Measurements from ENCODE around the gene SEZ6L.

Gene SEZ6L

DNA sequence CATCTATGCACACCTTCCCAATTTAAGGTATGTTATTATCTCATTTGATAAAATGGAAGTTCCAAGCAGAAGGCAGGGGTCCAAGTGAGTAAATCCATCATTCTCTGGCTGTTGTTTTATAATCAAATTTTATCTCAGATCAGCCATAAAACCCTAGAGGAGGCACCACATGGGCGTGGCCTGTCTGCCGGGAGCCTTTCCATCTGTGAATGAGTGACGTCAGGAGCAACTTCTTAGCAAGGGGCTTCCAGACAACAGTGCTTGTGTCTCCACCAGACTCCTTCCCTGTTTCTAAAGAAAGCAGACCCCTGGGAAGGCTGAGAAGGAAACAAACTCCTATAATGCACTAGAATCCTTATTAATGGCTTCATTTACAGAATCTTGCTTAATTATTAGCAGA is 13.5 kb downstream of the SEZ6L start:
- no peak for DNase-seq (ENCODE audit: low read depth)

DNA sequence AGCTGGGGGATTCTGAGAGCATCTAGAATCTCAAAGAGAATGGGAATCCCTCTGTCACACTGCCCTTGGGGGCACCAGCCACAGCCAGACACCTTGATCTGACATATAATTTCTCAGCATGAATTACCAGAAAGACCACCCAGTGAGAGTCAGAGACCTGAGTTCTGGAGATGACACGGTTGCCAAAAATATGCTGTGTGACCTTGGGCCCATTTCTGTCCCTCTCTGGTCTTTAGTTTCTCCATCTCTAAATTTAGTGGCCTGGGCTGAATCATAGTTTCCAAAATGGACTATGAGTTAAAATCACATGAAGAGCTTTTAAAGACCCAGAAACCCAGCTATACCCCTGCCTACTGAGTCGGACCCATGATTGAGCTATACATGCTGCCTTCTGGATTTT is 15.9 kb downstream of the SEZ6L start:
- no peak for DNase-seq (ENCODE audit: low read depth)

DNA sequence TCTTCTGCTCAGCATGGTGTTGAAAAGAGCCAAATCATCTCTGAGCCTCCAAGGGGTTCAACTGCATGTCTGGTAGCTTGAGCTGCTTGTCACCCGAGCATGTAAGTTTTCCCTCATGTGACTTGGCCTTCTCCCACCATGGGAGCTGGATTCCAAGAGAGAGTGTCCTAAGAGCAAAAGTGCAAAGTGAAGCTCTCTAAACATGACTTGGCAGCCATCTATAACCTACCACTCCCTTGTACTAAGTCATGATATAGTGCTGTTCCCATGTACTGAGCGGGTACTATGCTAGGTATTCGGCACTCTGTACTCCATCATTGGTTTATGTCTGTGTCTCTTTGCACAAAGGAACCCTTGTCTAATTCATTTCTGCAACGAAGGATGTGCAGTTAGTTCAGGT is 19.1 kb downstream of the SEZ6L start:
- DNase-seq (ENCODE audit: low read depth), result no peak

DNA sequence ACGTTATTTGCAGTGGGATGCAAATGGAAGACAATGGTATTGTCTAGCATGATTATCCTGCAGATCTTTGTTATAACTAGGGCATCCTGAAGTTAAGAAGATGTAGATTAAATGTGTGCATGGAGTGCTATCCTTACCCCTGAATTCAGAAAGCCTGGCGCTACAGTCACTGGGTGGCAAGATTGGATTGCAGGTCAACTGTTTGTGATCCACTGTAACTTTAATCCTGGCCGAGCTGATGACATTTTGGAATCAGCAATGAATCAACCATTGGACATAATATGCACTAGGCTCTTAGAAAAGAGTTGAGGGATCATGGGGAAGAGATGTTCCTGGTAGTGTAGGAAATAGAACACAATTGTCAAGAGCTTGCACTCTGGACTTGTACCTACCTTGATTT is 25.1 kb downstream of the SEZ6L start:
- DNase-seq (ENCODE audit: low read depth), result no peak

DNA sequence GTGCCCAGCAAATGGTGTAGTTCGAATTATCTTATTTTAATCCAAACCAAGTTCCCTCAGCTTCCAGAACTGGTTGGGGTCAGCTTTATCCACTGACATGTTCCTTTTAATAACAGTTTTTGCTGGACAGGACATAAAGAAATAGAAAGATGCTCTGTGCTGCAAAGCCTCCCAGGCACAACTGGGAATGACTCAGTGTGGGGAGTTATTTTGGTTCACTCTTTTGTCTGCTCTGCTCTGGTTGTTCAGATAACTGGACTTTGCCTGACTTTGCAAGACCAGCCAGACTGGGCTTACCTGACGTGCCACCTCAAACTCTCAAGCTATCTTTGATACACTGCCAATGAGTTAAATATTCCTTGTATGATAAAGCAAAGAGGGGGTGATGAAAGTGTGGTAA is 25.6 kb downstream of the SEZ6L start:
- no peak for DNase-seq (ENCODE audit: low read depth)

DNA sequence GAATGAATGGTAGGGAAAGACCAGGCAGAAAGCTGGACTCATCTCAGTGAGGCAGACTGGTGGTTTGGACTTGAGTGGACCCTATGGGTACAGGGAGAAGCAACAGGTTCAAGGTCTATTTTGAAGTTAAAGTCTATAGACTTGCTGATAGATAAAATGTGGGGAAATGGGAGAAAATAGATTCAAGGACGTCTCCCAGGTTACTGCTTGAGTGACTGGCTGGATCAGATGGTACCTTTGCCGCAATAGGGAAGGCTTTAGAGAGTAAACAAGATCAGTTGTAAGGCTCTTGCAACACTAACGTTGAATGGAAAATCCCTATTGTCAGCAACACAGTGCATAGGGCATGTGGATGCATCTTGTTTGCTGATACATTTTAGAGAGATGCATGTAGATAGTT is 27.4 kb downstream of the SEZ6L start:
- no peak for DNase-seq (ENCODE audit: low read depth)

DNA sequence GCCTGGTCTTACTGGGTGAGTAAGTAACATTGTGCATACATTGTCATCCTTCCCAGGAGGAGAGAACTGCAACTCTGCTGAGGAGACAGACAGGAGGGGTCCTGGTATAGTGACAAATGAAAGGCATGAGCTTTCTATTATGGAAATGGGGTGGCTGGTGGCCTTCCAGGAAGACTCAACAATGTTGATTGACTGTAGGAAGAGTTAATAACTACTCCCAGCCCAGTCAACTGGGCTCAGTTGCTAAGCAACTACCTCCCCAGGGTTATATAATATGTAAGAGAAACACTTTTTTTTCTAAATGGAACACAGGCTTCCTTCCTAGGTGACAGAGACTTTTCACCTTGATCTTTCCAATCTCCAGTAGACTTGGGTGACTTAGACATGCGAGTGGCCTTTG is 28.2 kb downstream of the SEZ6L start:
- DNase-seq (ENCODE audit: low read depth), result no peak

DNA sequence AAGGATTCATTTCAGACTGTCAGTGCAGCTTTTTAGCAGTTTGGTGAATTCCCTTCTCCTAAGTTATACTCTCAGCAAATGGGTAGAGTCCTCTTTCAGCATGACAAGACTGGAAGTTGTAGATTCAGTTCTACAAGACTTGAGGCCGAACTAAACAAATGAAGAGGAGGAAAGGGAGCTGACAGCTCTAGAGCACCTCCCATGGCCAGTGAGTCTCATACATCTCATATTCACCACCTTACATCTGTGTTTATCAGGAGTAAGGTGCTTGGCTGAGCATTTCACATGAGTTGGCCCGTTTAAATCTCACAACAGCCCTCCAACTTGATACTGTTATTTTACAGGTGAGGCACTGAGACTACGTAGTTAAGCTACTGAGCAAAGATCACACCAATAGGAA is 30.4 kb downstream of the SEZ6L start:
- DNase-seq (ENCODE audit: low read depth), result no peak

DNA sequence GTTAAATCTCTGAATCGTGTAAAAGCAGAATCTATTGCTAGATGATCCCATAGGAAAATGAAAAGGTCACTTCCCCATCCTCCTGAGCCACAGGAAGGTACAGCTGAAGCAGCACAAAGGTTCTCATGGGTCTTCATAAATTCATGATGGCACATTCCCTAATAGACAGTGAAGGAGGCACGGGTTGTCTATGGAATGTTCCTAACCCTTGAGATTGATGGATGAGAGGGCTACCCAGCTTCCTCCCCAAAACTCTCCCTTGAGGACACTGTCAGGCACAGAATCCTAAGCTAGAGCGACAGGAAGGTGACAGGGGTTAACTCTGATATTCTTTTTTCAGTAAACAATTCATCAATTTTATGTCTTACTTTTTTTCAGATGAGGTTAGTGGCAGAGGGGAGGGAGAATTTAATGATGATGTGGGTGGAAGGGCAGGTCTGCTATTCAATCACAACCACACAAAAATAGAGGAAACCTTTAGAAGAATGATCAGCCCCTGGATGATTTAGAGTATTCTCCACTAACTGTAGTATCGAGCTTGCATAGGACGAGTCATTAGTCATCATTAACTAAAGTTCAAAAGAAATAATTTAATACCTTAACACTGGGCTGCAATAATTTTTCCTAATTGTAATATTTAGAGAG is 33.1 kb downstream of the SEZ6L start:
- DNase-seq (ENCODE audit: low read depth), result no peak

DNA sequence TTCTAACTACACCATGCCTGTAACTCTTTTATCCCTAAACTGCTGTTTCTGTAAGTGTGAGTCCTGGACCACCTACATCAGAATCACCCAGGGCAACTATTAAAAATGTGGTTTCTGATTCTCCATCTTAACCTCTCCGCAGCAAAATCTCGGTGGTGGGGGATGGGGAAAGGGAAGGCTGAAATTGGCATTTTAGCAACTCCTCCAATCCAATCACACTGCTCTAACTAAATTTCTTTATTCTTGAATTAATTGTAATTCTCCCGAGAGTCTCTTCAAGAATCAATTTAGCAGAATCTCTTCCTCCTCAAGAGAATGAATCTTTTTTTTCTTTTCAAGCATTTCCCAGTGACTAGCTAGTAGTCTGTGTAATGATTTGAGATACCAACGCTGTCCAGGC is 36.2 kb downstream of the SEZ6L start:
- no peak for DNase-seq (ENCODE audit: low read depth)

DNA sequence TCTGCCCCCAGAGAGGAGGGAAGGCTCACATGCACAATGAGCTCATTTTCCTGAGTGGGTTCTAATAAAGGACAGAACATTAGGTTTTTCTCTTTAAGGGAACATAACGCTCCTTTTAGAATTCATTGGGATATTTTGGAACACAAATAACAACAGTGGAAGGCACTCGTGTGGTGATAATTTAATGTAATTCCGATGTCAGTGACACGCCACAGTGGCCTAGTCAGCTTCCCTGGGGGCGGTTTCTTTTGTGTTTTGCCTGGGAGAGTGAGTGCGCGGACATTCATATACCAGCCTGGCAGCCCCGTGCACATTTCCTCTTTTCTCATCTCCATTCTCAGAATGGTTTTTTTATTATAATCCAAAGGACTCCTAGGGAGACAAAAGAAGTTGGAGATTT is 41.1 kb downstream of the SEZ6L start:
- DNase-seq (ENCODE audit: low read depth), result no peak

DNA sequence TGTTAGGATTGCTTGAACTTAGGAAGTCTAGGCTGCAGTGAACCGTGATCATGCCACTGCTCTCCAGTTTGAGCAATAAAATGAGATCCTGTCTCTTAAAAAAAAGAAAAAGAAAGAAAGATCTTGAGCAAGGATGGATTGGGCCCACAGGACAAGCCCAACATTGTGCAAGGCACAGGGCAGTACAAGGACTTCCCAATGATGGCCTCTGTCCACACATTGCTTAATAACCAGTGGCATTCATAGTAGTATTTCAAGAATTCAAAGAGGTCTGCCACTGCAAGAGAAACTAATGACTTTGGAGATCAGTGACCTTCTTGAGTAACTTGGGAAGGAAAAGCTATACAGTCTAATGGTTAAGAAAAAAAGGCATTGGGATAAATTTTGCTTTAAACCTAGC is 44.6 kb downstream of the SEZ6L start:
- DNase-seq (ENCODE audit: low read depth), result no peak

DNA sequence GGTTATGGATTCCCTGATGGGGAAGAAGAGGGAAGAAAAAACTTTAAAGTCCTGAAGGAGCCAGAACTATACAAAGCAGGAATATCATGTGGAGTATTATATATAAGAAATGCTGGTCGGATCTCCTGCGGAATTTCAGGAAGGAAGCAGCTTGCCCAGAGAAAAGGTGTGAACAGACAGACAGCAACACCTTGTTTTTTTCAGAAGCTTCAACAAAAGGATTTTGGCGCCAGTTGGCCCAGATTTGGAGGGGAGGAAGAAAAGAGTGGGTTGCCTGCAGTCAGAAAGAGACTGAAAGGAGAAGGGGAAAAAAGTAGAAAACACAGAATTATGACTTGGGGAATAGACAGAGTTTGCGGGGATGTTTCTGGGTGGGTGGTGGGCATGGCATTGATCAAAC is 45.2 kb downstream of the SEZ6L start:
- DNase-seq (ENCODE audit: low read depth), result no peak

DNA sequence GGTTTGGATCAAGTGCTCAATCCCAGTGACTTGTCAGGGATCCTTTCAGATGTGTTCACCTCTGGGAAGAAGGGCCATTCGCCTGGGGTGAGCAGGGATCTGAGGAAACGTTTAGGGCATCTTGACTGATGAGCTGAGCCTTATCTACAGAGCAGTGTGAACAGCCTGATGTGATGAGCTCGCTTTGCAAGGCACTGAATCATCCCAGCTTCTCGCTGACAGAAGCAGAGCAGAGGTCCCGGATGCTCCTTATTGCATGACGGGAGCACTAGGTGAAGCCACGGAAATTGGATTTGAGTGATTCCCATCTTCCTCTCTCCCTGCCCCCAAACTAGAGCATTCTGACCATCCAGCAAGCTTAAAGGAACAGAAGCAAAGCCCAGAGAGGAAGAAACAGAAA is 46.5 kb downstream of the SEZ6L start:
- DNase-seq (ENCODE audit: low read depth), result no peak

DNA sequence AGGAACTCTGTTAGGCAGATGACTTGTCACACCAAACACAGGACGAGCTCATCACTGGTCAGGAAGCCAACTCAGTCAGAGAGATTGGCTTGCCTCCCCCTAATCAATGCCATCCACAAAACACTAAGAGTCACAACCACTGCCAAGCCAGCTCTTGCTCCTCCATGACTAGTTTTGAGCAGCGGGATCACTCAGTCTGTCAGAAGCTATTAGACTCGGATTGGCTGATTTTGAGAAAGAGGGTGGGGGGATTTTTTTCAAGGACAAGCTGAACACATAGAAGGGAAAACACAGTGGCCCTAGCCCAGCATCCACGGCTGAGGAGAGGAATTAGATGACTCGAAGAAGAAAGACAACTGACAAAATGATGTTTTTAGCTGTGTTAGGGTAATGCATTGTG is 55.9 kb downstream of the SEZ6L start:
- no peak for DNase-seq (ENCODE audit: low read depth)

DNA sequence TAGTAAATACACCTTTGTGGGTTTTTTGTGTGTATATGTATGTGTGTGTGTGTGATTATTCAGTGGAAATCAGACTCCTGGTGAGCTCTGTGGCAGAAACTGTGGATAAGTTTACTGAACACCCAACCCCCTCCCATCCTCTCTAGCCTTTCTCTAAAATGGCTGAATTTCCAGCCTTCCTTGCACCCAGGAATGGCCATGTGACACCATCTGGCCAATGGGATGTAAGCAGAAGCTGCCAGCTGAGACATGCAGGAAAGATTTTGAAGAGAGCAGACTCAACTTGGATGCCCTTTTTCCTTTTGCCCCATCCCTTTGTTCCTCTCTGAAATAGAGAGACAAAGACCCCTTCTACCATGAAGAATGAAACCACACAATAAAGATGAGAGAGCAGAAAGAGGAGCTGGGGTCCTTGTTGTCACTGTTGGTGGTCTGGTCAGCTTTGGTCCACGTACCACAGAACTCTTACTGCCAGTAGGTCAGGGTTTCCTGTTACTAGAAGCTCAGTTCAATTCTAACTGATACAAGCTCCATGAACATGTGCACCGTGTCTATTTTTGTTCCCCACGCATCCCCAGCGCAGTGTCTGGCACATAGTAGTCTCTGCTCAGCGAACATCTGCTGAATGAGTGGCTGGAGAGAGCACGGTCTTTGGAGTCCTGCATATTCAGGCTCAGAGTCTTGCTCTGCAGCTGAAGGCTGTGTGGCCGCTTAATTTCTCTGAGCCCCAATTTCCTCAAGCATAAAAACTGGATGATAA is 57.5 kb downstream of the SEZ6L start:
- no peak for DNase-seq (ENCODE audit: low read depth)

DNA sequence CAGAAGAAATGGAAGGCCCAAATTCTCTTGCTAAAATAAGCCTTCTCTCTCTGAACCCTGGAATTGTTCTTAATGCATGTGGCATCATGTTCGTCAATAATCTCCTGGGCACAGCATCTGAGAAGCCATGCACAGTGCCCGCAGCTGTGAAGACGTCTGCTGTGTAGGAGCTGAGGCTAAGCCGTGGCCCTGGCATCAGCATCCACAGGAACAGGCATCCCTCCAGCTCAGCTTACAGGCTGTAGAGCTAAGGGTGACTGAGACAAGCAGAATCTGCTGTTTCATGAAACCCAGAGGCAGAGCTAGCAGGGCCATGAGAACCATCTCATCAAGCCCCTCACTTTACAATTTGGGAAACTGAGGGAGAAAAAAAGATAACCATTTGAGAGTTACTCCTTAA is 60.6 kb downstream of the SEZ6L start:
- DNase-seq (ENCODE audit: low read depth), result no peak

DNA sequence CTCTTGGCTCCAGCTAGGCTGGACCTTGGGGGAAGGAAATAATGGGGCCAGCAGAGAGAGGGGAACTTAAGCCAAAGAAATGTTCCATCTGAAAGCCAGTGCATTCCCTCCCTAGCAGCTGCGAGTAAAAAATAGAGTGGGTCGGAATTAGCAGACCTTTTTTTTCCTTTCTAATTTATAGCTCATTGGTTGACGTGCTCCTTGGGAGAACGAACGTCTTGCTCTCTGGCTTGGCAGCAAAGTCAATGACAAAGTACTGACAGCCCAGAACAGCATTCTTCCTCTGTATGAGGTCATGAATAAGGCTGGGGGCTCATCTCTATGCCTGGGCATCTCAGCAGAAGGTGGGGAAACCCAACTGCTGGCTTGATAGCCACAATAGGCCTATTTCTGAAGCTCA is 65.0 kb downstream of the SEZ6L start:
- DNase-seq (ENCODE audit: low read depth), result no peak

DNA sequence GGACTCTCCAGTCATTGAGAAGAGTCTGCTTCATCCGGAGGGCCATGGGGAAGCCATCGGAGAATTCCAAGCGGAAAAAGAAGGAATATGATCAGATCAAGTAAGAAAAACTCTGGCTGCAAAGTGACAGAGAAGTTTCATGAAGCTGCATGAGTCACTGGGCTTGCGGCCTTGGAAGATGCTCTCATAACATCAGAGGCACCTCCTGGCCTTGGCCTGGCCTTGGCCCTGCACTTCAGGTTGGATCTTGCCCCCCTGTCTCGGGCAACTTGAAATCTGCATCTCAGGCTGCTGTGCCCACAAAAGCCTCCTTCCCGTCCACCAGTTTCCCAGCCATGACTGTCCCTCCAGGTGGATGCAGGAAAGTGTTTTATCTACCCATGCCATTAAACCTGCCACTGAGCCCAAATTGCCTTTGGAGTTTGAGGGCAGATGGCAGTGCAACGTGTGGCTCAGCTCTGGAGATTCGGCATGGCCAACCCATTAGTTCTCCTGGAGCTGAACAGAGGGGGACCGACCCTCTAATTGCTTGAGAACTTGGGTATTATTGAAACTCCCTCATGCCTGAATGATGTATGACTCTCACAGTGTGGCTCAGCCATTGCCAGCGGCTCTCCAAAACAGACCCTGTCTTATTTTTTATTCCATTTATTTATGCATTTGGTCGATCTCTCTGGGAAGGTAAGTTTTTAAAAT is 66.7 kb downstream of the SEZ6L start:
- DNase-seq (ENCODE audit: low read depth), result no peak

DNA sequence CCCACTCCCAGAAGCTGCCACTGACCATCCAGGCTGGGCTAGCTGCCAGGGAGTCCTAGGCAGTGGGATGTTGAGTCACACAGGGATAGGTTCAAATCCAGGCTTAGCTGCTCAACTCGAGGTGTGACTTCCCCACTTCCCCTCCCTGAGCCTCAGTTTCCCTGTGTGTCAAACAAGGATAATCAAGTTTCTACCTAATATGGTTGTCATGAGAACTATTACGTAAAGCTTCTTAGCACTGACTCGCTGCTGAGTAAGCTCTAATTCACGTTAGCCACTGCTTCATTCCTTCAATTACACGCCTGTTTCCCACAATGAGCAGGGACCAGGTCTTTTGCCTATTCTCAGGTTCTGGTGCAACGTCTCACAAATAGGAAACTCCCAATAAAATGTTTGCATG is 67.7 kb downstream of the SEZ6L start:
- no peak for DNase-seq (ENCODE audit: low read depth)

DNA sequence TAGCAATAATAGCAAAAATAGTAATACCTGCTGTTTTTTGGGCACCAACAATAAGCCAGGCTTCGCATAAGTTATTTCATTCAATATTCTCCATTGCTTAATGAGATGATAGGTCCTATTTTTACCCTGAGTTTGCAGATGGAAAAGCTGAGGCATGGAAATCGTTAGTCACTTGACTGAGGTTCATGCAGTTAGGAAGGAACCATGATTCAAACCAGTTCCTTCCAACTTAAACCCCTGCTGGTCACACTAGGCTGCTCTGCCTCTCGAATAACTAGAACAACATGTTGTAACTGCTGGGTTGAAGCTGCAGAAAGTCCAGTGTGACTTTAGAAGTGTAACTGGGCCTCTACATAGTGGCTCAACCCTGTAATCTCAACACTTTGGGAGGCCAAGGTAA is 69.3 kb downstream of the SEZ6L start:
- DNase-seq (ENCODE audit: low read depth), result no peak

DNA sequence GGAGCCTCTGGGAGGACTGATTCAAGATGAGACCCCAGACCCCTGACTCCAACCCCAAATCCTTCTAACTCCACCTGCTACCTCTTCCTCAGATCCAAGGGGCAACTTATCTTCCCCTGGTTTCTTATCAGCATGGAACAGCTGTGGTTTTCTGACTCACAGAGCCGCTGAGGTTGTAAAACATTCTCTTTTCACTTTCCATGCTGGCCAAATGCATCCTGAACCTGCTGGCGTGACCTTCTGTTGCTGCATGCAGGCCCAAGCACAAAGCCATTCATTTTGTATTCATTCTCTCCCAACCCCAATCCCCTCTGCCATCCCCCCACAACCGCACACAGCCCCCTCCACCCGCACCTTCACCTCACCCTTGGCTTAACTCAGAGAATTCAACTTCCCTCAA is 70.3 kb downstream of the SEZ6L start:
- DNase-seq (ENCODE audit: low read depth), result no peak

DNA sequence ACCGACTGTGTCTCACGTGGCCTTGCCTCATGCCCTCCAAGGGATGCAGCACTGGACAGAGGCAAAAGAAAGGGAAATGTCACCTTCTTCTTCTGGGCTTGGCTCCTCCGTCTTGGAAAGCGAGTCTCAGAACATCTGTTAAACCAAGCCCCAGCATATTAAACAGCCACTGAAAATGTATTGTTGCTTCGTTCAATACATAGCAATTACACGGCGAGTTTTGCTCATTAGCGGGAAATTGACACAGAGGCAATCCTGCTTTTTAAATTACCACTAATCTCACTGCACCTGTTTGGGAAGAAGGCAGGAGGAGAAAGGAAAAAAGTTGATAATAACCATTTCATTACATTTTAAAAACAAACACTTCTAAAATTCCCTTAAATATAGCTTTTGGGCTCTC is 72.1 kb downstream of the SEZ6L start:
- DNase-seq (ENCODE audit: low read depth), result no peak

DNA sequence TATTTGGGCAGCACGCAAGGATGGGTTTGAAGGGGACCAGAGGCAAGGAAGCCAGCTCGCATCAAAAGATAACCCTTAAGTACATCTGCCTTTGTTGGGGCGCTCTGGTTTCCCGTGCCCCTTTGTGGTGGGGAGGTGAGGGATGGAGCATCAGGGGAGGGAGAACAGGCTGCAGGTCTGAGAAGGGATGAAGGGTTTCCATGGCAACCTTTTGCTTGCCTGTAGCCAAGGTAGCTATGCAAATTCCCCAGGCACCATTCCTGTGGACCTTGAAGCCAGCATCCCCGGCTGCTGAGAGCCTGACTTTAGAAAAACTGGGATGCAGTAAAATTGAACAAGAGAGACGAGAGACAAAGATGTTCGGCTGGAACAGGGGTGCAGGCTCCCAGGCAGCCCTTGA is 75.7 kb downstream of the SEZ6L start:
- DNase-seq (ENCODE audit: low read depth), result no peak
